Renal cortex interstitium (tissue), 11 donors: Measurements from ENCODE around the gene KCNB1. TPM values are rescaled to one million over a fixed set of nuclear protein-coding genes. Genes with fewer than 3 reads are reported as not detected.

Source experiments
- DNase-seq, 11 donors: peaks; one replicate each; pipeline ENCODE4 v3.0.0-alpha.2; 2013; ENCODE audit warnings: low read depth in 9 of 11, low spot score in 4 of 11; ENCODE audit errors: extremely low read depth in 1 of 11
- polyA plus RNA-seq, 3 donors: library from polyadenylated mRNA; unstranded; fragments of 120-200 nt; gene quantifications; one replicate each; pipeline ENCODE4 v1.2.1, GENCODE V29; 2013; ENCODE audit not compliant: insufficient read length in 3 of 3

The KCNB1 gene
- polyA plus RNA-seq, 3 donors: 0.39 to 1.1 (median 0.74) TPM

GRCh38 chr20:49384437-49385434 lies 97.7 kb downstream of the KCNB1 start:
- DNase-seq: peak in 5 of 11 donors; percentile 26 to 67 (median 54)

- DNase-seq: peak in 4 of 11 donors; percentile 41 to 54 (median 52)
Observed at GRCh38 chr20:49381558-49382493, 100.6 kb downstream of the KCNB1 start.

DNA sequence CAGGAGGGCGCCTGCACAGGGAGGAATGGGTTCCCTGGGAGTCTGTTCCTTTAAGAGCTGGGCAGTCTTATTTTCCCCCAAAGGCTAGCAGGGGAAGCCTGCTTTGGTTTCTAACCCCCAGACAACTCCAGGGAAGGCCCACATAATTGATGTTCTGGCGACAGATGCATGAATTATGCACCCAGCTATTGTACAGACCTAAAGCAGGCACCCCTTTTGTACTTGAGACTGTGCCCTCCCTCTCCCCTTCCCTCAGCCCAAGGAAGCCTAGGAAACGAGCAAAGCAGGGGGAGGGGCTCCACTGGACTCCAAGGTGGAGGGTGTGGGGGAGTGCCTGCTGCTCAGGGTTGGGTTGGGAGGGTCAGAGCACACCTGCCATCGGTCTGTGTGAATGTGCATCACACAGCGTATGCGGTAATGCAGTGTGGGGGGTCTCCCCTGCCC lies 102.1 kb downstream of the KCNB1 start:
- DNase-seq: peak in 2 of 11 donors; percentile 25 to 43

DNA sequence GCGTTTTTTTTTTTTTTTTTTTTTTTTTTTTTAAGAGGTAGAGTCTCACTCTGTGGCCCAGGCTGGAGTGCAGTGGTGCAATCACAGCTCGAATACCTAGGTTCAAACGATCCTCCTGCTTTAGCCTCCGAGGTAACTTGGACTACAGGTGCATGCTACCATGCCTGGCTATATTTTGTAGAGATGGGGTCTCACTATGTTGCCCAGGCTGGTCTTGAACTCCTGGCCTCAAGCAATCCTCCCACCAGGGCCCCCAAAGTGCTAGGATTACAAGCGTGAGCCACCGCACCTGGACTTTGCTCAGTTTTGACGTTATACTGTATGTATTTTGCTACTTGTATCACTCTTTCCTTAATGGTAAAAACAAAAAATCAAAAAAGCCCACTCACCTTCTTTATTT lies 103.1 kb downstream of the KCNB1 start:
- no peak for DNase-seq

GRCh38 chr20:49377326-49377725 lies 105.1 kb downstream of the KCNB1 start:
- DNase-seq: no peak

GRCh38 chr20:49375170-49375569 lies 107.3 kb downstream of the KCNB1 start:
- DNase-seq: no peak

- no peak for DNase-seq
Observed at GRCh38 chr20:49372095-49372734, 110.3 kb downstream of the KCNB1 start.

- DNase-seq: no peak
Observed at GRCh38 chr20:49368596-49368995, 113.9 kb downstream of the KCNB1 start.

DNA sequence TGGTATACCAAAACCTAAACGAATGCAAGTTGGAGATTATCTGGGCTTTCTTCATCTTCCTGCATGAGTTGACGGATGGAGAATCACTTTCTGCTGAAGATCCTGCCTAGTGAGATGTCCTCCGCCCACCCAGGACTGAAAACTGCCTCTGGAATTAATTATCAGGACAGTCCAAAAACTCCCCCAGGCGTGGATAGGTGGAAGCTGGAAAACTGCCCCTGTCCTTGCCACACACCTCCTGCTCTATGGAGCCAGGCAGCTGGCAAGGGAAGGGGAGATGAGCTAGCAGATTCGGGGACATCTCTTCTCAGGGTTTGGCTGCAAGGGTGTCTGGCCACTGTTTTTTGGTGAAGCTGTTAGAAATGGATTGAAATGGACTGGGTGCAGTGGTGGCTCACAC lies 115.4 kb downstream of the KCNB1 start:
- DNase-seq: no peak

DNA sequence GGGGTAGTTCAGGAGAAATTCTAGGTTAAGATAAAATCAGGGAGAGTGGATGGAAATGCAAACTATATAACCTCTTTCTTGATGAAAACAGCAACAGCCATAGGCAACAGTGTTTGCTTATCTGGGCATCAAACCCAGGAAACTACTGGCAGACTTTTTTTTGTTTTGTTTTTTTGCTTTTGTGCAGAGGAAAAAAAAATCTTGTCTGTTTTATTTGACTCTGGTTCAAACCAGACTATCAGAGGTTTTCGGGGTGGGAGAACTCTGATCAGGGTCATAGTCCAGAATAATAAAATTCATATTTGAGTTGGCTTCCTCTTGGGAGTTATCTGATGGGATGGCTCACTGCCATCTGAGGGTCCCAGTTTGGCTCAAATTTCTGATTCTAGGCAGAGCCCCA lies 115.8 kb downstream of the KCNB1 start:
- no peak for DNase-seq

GRCh38 chr20:49361862-49362660 lies 120.4 kb downstream of the KCNB1 start:
- DNase-seq: no peak

GRCh38 chr20:49360242-49360968 lies 122.1 kb downstream of the KCNB1 start:
- DNase-seq: no peak

- no peak for DNase-seq
Observed at GRCh38 chr20:49356676-49357075, 125.8 kb downstream of the KCNB1 start.

DNA sequence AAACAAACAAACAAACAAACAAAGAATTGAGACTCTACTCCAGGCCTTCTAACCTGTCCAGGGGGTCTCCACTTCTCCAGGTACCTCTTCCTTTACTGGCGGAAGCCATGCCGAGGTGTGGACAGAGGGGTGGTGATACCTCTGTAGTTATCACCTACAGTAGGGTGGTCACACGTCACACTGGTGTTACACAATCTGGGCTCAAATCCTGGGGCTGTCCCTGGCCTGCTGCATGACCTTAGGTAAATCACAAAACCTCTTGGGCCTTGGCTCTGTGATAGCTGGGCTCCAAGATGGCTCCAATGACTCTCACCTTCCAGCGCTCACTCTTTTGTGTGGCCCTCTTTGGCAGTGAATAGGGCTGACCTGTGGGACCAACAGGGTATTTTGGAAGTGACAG lies 127.8 kb downstream of the KCNB1 start:
- no peak for DNase-seq

- DNase-seq: no peak
Observed at GRCh38 chr20:49353348-49353747, 129.1 kb downstream of the KCNB1 start.

DNA sequence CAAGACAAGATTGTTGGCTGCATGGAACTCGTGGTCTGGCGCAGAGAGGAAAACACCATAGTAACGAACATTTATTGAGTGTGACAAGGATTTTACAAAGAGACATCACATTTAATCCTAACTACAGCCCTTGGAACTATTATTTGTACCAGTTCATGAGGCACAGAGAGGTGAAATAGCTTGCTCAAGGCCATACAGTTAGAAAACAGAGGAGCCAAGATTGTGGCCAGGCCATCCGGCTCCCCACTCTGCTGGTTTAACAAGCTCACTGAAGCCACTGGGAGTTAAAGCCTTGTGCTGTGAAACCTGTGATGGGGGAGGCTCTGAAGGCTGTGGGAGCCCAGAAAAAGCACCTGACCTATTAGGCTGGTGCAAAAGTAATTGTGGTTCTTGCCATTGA lies 129.7 kb downstream of the KCNB1 start:
- no peak for DNase-seq

GRCh38 chr20:49351775-49352174 lies 130.7 kb downstream of the KCNB1 start:
- no peak for DNase-seq
